NCI-H2227 (cell line): Measurements from ENCODE around the gene ZMYND8.

Experiments
- DNase-seq: peaks from one replicate; lab custom pipeline; 2025; ENCODE audit not compliant: unreplicated experiment; lab: John Stamatoyannopoulos, UW

Gene ZMYND8

DNA sequence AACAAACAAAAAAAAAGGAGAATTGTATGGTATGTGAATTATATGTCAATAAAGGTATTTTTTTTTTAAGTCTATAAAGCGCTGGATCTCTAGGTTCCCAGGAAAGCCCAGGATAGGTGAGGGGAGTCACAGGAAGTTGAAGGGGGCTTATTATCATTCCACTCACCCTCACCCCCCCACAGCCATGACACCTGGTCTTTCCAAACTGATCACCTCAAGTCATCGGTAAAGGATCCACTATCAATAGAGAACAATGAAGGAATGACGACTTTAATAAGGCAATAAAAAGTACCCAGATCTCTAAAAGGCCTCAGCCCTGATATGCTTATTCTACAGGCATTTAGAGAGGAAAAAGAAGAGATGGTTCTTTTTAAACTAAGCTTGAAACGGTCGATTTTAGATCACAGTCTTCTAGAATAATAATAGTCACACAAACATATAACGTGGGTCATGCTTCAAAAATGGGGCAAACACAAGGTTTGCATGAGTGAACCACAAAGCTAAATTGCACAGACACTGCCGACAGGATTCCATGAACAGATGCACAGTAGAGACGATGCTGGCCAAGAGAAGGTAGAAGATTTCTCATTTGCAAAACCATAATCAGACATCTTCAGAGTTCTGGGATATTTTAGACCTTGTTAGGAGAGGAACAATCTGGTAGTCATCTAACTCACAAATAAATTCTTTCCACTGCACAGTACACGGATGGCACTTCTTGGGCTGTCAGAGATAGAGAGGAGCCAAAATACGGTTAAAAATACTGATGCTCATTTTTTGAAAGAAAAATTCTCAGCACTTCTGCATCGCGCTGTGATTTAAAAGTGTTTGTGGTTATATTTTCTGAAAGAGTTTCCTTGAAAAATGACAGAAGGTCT is 21.0 kb downstream of the ZMYND8 start:
- no peak for DNase-seq

DNA sequence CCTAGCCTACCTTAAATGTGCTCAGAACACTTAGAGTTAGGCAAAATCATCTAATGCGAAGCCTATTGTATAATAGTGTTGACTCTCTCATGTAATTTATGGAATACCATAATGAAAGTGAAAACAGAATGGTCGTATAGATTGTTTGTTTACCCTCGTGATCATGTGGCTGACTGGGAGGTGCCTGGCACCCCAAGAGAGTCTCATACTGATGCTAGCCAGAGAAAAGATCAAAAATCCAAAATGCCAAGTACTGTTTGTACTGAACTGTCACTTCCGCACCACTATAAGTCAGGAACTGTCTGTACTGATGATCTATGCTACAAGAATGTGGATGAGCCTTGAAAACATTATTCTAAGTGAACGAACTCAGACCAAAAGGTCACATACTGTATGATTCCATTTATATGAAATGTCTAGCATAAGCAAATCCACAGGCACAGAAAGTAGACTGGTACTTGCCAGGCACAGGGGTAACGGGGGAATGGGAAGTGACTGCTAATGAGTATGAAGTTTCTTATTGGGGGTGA is 22.4 kb downstream of the ZMYND8 start:
- no peak for DNase-seq

DNA sequence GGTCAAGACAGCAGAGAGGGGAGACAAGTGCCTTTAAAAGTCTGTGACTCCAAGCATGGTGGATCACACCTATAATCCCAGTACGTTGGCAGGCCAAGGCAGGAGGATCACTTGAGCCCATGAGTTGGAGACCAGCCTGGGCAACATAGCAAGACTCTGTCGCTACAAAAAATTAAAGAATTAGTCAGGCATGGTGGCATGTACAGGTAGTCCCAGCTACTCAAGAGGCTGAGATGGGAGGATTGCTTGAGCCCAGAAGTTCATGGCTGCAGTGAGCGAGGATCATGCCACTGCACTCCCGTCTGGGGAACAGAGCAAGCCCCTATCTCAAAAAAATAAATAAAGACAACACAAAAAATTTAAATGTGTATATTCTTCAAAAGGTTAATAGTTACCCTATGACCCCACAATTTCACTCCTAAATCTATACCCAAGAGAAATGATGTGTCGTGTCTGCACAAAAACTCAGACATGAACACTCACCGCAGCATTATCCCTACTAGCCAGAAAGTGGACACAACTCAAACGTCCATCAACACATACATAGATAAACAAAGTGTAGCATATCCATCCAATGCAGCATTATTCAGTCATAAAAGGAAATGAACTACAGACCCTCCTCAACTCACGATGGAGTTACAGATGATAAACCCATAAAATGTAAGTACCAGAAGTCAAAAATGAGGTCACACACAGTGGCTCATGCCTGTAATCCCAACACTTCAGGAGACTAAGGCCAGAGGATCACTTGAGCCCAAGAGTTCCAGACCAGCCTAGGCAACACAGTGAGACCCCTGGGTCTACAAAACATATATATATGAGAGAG is 23.9 kb downstream of the ZMYND8 start:
- no peak for DNase-seq

DNA sequence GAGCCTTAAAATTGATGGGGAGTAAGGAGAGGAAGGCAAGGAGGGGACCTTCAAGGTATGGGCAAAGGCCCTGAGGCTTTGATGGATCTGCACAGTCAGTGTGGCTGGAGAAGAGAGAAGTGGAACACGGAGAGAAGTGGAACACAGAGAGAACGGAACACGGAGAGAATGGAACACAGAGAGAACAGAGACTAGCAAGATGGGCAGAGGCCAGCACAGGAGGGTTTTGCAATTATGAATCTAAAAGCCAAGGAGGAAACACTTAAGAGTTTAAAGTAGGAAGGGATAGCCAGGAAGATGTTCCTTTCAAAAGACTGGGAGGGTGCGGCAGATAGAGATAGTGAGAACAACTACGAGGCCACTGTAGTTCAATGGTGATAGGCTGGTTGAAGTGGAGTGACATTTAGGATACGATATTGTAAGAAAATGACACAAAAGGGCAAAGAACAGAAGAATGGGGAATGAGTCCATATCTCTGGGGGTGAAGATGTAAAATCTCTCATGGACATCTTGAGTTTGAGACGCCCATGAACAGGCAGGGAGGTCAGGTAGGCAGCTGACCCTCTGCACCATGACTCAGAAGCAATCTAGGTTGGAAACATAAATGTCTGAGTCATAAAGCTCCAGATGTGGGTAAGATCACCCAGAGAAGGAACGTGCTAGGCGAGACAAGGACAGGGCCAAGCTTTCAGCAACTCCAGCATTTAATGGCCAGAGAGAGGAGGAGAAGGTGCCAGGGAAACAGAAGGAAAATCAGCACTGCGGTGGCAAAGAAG is 25.4 kb downstream of the ZMYND8 start:
- DNase-seq, result no peak

DNA sequence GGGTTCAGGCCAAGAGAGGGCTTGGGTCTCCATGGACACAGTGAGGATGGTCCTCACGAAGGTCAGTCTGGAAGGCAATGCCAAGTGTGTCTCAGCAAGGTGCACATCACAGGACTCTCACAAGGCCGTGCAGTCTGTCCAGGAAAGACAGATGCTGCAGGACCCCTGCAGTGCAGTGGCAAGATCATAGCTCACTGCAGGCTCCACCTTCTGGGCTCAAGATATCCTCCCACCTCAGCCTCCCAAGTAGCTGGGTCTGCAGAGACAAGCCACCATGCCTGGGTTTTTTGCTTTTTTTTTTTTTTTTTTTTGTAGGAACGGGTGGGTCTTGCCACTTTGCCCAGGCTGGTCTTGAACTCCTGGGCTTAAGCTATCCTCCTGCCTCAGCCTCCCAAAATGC is 26.4 kb downstream of the ZMYND8 start:
- no peak for DNase-seq

DNA sequence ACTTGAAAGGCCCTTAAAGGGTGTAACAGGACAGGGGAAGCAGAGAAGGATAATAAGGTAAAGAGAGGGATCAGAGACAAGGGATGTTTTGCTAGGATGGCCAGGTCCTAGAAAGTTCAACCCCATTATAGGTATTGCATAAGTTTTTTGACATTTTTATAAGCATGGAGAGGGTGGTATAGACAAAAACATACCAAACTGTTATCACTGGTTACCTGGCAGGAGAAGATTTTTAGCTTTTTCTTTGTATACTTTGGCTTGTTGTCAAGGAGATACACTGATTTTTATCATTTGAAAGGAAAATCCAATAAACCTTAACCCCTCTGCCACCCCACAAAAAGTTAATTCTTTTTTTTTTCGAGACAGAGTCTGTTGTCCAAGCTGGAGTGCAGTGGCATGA is 28.4 kb downstream of the ZMYND8 start:
- DNase-seq, result no peak

DNA sequence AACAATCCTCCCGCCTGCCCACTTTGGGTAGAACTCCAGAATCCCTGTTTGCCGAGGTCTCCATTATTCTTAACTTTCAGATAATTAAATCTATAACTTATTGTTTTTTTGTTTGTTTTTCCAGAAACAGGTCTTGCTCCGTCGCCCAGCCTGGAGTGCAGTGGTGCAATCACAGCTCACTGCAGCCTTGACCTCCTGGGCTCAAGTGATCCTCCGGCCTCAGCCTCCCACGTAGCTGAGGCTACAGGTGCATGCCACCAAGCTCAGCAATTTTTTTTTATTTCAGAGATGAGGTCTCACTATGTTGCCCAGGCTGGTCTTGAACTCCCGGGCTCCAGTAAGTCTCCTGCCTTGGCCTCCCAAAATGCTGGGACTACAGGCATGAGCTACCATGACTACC is 28.8 kb downstream of the ZMYND8 start:
- DNase-seq, result no peak

DNA sequence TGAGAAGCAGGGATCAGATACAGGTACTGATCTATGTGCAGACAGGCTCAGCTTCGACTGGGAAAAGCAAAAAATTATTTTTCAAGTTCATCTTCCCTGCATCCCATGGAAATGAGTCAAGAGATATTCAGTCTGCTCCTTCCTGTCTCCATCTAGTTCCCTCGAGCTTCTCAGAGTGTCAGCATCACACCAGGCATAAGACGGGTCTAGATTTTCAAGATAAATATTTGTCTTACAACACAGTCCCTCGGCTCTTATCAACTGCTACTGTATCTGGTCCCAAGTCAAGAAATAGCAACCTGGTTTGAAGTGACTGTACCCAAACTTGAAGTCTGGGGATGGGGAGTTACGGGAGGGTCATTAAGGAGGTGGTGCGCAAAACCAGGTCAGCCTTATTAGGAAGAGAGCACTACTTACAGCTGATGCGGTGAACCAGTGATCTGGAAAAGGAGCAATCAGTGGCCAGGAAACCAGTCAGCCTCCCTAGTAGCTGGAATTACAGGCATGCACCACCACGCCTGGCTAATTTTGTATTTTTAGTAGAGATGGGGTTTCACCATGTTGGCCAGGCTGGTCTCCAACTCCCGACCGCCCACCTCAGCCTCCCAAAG is 29.7 kb downstream of the ZMYND8 start:
- no peak for DNase-seq

DNA sequence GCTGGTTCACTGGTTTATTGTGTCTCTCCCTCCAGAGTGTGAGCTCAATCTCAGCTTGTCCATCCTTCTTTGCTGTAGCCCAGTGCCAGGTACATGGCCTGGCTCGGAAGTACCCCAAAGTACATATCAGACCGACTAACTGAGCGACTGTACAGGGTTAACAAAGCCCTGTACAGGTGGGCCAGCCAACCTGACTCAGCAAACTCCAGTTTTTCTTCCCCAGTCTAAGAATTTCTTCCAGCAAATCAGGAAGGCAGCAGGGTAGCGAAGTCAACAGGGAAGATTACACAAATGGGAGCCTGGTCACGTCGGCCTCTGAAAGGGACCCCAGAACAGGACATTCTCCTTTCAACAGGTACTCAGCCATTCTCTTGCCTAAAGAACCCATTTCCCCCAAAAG is 31.3 kb downstream of the ZMYND8 start:
- no peak for DNase-seq

DNA sequence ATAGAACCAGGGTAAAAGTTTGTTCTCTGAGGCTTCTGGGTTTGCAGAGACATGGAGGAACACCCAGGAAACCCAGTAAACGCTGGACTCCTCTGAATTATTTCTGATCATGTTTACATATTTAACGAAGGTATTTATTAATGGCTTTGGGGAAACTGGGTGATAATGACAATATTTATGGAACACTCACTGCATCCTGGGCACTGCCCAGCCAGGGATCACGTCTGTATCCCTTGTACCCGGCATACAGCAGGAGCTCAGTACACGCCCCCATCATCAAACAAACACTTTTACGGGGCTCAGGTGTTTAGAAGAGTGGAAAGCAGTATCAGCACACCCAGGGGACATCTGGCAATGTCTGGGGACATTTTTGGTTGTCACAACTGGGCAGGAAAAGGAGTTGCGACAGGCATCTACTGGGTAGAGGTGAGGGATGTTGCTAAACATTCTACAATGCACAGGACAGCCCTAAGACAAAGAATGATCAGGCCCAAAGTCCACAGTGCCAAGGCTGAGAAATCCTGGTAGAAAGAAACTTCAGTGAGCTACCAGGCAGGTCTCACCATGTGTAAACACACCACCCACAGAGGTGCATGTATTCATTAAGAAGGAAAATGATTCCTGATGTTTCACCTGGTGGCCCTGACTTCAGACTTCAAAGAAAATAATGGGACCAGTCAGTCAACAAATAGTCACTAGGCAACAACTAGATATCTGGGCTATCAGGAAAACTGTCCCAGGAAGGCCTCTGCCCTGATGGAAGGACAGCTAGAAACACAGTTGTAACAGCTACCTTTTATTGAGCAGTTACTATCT is 35.3 kb downstream of the ZMYND8 start:
- DNase-seq, result peak; percentile 25

DNA sequence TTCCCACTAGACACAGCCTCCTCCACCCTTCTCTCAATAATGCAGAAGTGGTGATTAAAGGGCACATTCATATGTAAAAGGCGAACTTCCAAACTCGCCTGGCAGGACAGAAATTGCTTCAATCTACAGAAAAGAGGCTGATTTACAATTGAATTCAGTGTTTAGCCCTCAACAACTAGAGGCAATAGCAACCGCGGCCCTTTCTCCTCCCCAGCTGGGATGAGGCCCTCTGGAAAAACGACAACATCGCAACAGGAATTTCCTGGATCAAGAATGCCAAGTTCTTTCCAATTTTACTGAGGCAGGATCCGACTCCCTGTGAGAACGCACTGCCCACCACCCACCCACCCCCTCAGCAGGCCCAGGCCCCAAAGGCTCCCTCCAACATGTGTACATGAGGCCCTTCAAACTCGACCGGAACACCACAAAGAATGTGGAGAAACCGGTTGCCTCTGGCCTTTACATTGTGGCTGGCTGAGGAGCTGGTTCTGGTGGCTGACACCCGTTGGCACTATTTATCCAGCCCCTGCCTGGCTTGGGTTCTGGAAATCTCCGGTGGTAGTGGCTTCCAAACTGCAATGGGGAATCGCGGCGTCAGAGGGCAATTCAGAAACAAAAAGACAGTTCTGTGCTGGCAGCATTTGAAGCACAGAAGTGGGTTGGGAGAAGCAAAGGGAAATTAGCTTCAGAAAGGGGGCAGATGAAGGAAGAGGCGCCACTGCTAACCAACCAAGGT is 36.8 kb downstream of the ZMYND8 start:
- peak; percentile 50 for DNase-seq

DNA sequence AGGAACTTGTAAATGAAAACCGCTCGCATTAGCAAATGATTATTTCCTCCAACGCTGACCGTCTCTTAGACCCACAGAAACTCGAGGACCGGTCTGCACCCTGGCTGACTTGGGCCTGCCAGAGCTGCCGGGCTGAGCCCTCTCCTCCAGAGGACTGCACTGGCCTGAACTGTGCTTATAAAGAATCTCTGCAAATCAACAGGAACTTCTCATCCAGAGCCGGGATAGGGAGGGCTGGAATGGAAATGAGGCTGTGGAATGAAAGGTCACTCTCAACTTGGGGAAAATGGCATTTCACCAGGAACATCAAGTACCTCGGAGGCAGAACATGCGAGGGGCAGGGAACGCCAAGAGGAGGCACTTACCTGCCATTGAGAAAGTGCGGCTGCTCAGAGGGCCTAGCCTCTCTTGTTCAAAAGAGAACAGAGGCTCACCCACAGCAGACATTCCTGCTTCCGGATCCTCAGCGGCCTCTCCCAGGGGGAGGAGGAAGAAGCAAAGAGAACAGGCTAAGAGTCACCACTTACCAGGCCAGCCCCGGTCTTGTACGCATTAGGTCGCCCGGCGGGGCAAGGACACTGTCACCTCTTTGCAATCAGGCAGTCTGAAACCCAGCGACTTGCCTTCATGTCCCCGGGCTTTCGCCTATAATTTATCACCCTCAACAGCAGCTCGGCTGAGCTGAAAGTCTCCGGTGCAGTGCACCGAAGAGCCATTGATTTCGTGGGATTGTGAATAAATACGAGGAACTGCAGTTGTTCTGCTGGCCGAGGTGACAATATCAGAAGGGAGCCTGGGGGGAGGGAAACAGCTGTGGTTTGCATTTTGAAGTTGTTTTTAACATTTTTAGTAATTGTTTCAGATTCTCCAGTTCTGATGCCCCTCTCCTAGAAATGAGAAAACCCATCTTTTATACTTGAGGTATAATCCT is 37.6 kb downstream of the ZMYND8 start:
- DNase-seq, result peak; percentile 49

DNA sequence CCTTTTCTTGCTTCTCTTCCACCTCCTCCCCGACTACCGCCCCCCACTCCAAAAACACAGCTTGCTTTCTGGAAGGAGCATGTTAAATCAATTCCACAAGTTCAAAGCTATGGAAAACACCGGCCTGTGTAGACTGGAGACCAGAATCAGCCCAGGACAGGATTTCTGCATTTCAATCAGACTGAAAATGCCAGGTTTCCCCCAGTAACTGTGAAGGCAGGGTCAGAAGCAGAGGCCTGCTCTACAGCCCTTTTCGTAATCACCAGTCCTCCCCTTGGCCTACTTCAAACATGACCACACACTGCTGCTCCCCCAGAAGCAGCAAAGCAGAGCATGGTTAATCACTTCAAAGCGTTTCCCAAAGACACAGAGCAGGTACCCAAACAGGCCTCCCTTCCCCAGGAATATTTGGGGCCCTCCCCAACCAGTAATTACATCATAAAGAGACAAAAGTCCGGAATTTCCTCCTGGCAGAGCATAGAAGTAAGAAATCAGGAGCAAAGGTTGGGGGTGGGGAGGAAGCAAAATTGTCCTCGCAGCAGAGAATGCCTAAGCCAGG is 38.4 kb downstream of the ZMYND8 start:
- no peak for DNase-seq

DNA sequence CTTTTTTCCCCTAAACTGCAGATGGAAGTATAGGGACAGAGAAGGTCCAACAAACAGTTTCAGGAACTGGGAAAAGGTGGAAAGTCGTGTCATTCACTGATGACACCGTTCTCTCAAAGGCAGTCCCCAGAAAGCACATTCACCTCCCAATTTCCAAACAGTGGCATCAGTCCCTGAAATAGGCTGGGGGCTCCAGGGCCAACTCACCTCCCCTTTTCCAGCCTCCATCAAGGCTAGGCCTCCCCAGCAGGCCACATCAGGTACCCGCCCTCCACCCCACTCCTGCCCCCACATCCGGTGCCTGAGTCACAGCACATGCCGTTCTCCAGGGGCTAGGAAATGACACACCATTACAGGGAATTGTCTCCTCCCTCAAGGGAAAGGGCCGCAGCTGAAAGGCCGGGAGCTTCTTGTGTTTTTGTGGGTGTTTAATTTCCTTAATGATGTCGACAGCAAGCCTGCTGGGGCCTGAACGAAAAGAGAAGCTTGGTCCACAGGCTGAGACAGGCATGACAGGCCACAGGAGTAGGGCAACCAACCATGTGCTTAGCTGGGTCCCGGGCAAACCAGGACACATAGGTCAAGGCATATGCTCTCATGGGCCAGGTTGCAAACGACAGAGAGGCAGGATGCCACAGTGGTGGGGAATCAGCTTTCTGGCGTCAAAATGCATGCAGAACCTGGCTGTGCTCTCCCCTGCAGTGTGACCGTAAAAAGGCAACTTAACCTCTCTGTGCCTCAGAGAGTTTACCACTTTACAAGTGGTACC is 39.2 kb downstream of the ZMYND8 start:
- DNase-seq, result peak; percentile 60

DNA sequence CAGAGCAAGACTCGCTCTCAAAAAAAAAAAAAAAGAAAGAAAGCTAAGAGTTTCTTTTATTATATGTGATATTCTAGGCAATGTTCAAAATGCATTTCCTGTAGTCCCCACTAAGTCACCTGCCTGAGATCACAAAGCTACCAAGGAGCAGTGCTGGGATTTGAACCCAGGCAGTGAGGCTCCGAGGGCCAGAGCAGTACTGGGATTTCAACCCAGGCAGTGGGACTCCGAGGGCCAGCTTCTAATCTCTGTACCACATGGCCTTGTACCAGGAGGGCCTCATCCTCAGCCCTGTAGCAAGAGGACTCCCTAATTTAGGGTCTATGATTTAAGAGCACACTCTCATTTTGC is 39.7 kb downstream of the ZMYND8 start:
- no peak for DNase-seq

DNA sequence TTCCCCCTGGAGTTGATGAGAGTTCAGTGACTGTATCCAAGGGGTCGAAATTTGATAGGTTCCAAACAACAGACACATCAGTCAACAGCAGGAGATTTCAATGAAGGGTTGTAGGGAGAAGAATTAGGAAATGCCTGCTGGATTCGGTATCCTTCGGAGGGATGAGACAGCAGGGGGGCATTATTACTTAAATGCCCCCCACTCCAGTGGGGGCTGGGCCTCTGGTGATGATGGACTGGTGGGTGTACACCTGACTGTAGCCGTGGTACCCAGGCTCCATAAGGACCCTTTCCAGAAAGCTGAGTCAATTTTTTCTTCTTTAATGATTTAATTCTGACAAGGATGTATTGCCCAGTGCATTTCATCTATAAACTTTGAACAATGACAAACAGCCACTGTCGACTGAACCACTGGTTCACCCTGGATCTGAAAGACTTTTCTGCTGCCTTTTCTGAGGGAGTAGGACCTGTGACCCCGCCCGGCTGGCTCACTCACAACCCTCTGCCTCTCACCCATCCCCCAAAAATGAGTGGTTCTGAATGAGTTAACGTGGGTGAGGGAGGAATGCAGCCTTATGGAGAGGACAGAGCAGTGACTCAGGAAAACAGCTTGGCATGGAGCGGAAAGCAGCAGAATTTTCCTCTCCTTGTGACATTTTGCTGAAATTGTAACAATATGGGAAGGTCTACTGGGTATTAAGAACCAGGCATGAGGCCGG is 41.0 kb downstream of the ZMYND8 start:
- DNase-seq, result peak; percentile 38
